GM20000 (cell line): Measurements from ENCODE around the gene NUP93.
"Not testable (repeated sequence)": the region's sequence is repeated elsewhere in the genome, so short reads cannot be mapped to it uniquely, and the experiment has no call there.

Experiments used
- DNase-seq: peaks from one replicate; pipeline ENCODE4 v3.0.0; 2012; ENCODE audit warnings: low spot score
- CTCF ChIP-seq: IDR thresholded peaks from 2 replicates; pipeline ENCODE4 v1.5.1; 2012; ENCODE audit warnings: mild to moderate bottlenecking, control low read depth; ENCODE audit errors: extremely low read depth, missing control alignments

NUP93 gene

GRCh38 chr16:56810954-56811353 lies 81.0 kb downstream of the NUP93 start:
- DNase-seq: no peak
- TF ChIP-seq CTCF: no peak

GRCh38 chr16:56811602-56812001 lies 81.7 kb downstream of the NUP93 start:
- DNase-seq: not testable (repeated sequence)

DNA sequence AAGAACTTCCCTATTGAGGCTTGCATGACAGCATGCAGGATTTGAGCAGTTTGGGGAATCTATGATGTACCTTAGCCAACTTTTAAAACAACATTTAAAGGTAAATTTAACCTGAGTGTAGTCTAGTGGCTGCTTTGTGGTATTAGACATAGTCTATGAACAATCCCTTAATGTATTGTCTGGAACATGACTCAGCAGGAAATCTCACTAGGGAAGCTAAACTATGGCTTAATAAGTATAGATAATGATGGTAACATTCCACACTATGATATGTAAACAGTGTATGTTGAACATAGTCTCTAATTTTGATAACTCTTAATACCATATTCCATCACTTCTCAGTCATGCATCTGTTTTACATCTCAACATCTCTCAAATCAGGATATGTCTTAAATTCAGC lies 83.0 kb downstream of the NUP93 start:
- TF ChIP-seq CTCF: no peak
- DNase-seq: no peak

DNA sequence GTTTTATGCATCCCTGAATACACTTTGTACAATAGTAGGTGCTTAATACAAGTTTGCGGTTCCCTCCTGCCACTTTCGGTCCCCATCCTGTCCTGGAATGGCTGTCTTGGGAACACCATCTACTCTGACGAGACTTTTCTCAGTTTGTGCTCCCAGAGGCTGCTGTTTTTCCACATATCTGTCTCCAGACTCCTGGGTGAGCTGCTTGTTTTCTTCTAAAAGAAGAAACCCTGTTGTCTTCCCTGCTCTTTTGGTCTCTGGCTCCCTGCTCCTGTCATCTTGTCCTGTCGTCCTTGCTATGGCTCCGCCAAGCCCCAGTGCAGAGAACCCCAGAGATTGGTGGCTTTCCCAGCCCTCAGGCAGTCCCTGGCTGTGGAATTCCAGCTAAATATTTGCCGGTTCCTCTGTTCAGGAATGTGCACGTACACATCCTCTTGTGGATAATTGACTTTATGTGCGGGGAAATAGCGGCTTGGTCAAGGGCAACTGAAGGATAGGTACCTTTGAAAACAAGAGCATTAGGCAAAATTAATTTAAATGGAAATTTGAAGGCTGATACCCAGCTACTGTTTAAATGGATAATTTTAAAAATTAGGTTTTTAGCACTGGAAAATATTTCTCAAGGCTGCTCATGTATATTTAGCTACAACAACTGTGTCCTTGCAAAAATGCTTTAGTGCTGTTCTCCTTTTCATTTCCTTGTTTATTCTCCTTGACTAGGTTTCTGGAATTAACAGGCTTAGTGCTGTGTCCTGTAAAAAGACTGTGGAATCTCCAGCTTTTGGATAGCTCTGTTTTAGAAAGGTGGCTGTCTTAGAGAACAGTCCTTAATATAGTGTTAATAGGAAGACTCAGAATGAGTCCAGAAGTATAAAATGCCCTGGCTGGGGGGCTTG lies 84.9 kb downstream of the NUP93 start:
- no peak for DNase-seq
- no peak for TF ChIP-seq CTCF

DNA sequence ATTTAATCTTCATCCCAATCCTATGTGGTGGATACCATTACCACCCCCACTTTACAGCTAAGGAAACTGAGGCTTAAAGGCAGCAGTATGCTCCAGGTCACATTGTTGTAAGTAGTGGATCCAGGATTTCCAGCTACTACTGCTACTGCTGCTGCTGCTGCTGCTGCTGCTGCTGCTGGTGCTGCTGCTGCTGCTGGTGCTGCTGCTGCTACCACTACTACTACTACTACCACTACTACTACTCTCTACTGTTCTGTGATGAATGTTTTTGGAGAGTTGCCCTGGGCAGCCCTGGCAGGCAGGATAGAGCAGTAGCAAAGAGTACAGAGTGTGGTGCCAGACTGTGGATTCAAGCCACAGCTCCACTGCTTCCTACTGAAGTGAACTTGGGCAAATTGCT lies 85.8 kb downstream of the NUP93 start:
- TF ChIP-seq CTCF: no peak
- DNase-seq: no peak

- TF ChIP-seq CTCF: no peak
- DNase-seq: no peak
These were observed 87.1 kb downstream of the NUP93 start for GRCh38 chr16:56817056-56817455.

DNA sequence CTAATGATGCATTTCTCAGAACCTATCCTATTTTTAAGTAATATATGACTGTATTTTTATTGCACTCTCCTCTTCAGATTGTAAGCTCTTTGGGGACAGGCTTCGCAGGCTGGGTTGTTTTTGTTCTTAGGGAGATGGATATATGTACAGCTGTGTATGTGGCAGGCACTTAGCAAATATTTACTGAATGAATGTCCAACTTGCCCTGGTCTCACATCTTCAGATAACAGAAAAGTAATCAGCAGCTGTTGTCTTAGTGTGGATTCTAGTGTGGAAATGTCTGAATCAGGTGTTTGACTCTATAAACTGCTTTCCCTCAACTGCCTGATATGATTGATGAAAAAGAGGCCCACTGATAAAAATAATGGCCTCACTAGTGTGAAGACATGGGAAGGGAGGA lies 88.0 kb downstream of the NUP93 start:
- TF ChIP-seq CTCF: no peak
- no peak for DNase-seq

GRCh38 chr16:56823081-56823733 lies 93.3 kb downstream of the NUP93 start:
- no peak for DNase-seq
- no peak for TF ChIP-seq CTCF
